HG03064 (cell line): Measurements from ENCODE around the gene CACNG1.

Source experiments
- ATAC-seq: cut with Tn5 transposase; IDR thresholded peaks from one replicate; pipeline ENCODE4 v1.9.1; 2021; ENCODE audit warnings: low read depth; ENCODE audit not compliant: unreplicated experiment

The CACNG1 gene

DNA sequence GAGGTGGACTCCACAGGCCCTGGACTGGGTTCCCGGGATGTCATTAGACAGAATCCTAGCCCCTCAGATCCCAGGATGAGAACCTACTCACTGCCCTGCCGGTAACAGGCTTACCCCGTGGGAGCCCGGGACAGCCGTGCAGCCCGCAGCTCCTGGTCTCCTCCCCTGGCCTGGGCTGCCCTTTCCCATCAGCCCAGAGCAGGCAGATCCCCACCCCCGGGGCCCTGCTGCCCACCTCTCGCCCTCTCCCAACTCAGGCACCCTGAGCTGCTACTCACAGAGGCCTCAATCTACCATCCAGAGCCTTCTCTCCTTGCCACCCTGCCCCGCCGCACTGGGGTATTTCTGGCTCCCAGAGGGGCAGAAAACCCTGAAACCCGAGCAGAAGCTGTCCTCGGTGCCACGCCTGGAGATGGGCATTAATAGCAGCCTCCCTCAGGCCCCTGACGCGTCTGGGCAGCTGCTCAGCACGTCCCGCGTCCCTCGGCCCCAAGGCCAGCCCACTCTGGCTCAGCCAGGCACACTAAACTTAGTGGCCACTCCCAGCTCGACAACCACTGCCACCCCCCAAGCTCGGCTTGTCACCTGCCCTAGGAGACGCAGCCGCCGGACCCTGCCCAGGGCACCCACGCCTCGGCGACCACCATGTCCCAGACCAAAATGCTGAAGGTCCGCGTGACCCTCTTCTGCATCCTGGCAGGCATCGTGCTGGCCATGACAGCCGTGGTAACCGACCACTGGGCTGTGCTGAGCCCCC lies at the start of gene CACNG1:
CACNG1 (plus strand) TSS at position 539 of the 757 bp plus-strand sequence; CDS start at position 646, 107 bp downstream.
- ATAC-seq: no peak

DNA sequence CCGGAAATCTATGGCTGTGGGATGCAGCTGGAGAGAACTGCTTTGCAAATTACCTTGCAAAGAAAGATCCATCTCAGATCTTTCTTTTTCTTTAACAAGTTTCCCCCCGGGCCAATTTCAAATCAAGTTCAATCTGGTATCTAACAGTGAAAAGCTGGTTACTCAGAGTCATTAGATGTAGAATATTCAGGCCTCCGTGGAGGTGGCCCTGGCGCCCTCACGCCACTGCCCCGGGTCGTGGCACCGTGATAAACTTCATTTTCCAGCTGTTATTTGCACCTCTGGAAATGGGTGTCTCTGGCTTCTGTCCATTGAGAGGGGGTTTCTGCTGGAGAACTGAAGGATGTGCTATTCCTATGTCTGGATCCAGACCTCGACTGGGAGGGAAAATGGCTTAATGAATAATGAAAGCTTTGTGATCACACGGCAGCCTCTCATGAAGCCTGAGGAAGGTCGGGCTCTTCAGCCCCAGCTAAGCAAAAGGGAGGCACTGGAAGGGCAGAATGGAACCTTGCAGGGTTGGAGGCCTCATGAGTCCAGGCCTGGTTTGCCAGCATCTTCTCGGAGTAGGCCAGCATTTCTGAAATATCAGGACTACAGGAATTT lies 49.3 kb upstream of the CACNG1 start:
- no peak for ATAC-seq

GRCh38 chr17:66995944-66996343 lies 48.4 kb upstream of the CACNG1 start:
- no peak for ATAC-seq

- ATAC-seq: no peak
Observed at GRCh38 chr17:66996926-66997325, 47.4 kb upstream of the CACNG1 start.

GRCh38 chr17:67003231-67003630 lies 41.1 kb upstream of the CACNG1 start:
- ATAC-seq: no peak

GRCh38 chr17:67004181-67004580 lies 40.2 kb upstream of the CACNG1 start:
- no peak for ATAC-seq

DNA sequence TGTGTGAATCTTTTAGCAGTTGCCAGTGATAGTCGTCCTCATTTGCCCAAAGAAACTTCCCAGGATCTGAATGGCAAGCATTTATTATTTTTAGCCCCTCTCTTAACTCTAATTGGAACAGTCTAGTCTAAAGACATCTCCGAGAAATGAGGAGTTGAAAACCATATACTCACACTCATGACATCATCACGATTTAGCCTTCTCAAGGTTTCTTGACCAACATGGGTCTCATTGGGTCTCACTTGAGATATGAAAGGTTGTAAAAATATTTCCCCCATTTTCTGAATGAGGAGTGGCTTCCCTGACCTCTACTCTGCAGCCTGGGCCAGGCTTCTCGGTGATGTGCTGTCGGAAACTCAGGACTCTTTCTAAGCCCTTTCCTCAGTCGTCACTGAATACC lies 37.1 kb upstream of the CACNG1 start:
- ATAC-seq: no peak

- no peak for ATAC-seq
Observed at GRCh38 chr17:67008101-67008500, 36.3 kb upstream of the CACNG1 start.

DNA sequence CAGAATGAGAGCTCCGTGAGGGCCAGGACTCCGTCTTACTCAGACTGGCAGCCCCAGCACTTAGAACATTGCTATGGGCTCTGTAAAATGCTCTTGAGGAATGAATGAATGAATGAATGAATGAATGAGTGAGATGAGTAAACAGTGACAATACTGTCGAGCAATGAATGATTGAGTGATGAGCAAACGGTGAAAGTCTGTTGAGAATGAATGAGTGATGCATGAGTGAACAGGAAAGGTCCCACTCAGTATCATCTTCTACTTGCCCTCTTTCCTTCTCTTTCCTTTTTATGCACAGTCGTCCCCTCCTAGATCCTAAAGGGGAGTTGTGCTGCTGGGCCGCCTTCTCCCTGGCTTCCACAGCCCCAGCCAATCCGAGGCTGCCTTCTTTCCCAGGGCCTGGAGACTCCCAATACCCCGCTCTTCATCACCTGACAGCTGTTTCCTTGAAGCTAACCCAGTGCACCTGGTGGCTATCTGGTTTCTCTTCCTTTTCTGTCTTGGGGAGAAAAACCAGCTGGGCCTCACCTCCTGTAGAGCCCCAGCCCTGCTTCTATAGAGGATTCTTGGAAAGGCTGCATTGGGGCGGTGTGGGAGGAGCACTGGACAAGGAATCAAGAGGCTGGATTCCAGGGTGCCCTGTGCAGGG lies 32.7 kb upstream of the CACNG1 start:
- ATAC-seq: no peak

DNA sequence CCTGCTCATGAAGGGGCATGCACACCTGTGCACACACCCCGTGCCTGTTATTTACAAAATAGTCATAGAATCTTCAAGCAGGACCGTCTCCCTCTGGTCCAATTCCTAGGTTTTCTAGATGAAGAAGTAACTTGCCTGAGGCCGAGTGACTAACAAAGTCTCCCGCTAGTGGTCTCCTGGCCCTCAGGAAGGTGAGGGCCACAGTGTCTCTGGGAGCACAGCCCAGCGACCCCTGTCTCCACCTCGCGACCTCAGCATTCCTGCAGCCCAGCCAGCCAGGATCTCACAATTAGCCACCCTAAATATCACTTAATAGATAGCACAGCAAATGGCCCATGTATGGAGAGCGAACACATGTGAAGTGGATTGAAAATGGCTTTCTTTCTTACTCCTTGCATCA lies 30.5 kb upstream of the CACNG1 start:
- ATAC-seq: no peak

- ATAC-seq: no peak
Observed at GRCh38 chr17:67015001-67015400, 29.4 kb upstream of the CACNG1 start.

DNA sequence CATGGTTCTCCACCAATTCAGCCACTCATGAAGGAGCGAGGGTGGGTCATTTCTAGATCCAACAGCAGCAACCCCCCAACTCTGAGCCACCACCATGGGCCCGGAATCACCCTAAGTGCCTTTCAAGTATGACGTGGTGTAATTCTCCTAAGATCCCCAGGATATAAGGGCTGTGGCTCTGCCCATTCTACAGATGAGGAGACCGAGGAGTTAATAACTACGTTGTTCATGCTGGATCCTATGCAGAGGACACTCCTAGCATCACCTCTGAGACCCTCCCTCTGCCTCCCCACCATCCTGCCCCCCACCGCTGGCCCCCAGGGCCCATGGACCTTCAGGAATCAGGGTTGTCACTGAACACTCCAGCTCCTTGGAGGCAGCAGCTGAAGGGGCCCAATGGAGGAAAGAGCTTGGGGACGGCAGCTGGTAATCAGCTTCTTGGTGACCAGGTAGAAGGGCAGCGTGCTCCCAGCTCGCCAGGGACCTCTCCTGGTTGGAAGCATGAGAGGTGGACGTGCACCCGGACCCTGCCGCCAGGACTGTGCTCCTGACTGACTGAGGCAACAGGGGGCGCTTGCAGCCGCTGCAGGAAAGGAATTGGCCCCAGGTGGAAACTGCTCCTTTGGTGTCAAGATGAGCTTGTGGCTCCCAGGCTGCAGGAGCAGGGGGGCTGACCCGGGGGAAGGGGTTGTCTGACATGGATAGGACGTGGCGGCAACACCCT lies 28.2 kb upstream of the CACNG1 start:
- no peak for ATAC-seq

- ATAC-seq: no peak
Observed at GRCh38 chr17:67017910-67018309, 26.4 kb upstream of the CACNG1 start.

- no peak for ATAC-seq
Observed at GRCh38 chr17:67018471-67019434, 25.6 kb upstream of the CACNG1 start.

- ATAC-seq: no peak
Observed at GRCh38 chr17:67019809-67020208, 24.5 kb upstream of the CACNG1 start.

DNA sequence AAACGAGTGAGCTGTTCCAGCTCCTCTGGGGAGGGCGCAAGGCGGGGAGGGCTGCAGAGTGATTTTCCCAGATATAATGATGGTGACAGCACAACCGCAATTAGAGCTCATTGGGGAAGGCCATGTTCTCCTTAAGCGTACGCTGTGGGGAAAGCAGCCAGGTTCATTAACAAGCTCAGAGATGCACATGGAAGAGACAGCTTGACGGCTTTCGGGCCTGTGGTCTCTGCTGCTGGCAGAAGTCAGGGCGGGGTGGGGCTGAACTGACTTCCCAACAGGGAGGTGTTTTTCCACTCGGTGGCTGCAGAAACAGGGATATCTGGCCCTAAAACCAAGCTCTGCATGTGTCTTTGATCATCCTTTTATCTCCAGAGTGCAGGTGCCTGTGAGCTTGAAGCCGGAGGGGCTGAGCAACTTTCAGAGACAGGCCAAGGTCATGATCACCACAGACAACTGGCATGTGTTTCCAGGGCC lies 24.0 kb upstream of the CACNG1 start:
- no peak for ATAC-seq

DNA sequence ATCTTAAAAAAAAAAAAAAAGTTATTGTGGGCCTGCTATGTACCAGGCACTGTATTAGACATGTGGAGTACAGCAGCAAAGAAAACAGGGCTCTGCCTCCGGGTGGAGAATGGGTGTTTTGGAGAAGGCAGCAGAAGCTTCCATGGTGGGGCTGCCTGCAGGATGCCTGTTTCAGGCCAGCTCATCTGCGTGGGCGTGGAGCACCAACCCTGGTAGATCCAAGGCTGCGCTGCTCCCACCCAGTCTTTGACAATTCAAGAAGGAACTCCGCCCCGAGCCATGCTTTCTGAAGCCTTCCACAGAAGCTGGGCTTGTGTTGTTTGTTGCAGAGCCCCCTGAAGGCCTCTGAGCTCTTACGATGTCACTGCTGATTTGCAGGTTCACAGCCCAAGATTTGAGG lies 23.2 kb upstream of the CACNG1 start:
- no peak for ATAC-seq

GRCh38 chr17:67021743-67022450 lies 22.5 kb upstream of the CACNG1 start:
- ATAC-seq: no peak

GRCh38 chr17:67022451-67022810 lies 21.9 kb upstream of the CACNG1 start:
- ATAC-seq: no peak
